HepG2 (cell line): ENCODE measurements around the gene ATRN. TPM values are rescaled to one million over a fixed set of nuclear protein-coding genes. Genes with fewer than 3 reads are reported as not detected.

ENCODE experiments used
- BHLHE40 ChIP-seq: IDR thresholded peaks from 2 replicates; pipeline ENCODE4 v1.6.1; 2011; ENCODE audit warnings: low read length, improper control_type of control experiment
- CSRNP1 ChIP-seq: sonication (generic); formaldehyde crosslinking; IDR thresholded peaks from 2 replicates; pipeline ENCODE4 v1.8.1; 2023; ENCODE audit warnings: mild to moderate bottlenecking, missing genetic modification reagents
- GATAD1 ChIP-seq: IDR thresholded peaks from 2 replicates; pipeline ENCODE4 v1.6.1; 2016; ENCODE audit warnings: missing genetic modification reagents, missing compliant biosample characterization
- GFI1 ChIP-seq: sonication (generic); formaldehyde crosslinking; IDR thresholded peaks from 2 replicates; pipeline ENCODE4 v1.5.0; 2020; ENCODE audit warnings: missing genetic modification reagents, mild to moderate bottlenecking, borderline replicate concordance
- KIAA2018 ChIP-seq: sonication (generic); formaldehyde crosslinking; IDR thresholded peaks from 2 replicates; pipeline ENCODE4 v1.5.0; 2020; ENCODE audit warnings: mild to moderate bottlenecking, missing genetic modification reagents, borderline replicate concordance
- LCORL ChIP-seq, 2 experiments: fragments of 450-650 bp in 1 of 2; sonication (generic) in 1 of 2; formaldehyde crosslinking in 1 of 2; IDR thresholded peaks; 2 replicates each; pipeline versions ENCODE4 v1.5.0 to v1.6.1; 2017 to 2020; ENCODE audit warnings: antibody characterized with exemption in 1 of 2, missing genetic modification reagents in 1 of 2
- MIER3 ChIP-seq: IDR thresholded peaks from 2 replicates; pipeline ENCODE4 v1.6.1; 2016; ENCODE audit warnings: missing compliant biosample characterization, borderline replicate concordance
- NFE2L1 ChIP-seq: sonication (generic); formaldehyde crosslinking; IDR thresholded peaks from 2 replicates; pipeline ENCODE4 v1.4.0; 2020; ENCODE audit warnings: missing genetic modification reagents, mild to moderate bottlenecking, borderline replicate concordance
- NFIC ChIP-seq: IDR thresholded peaks from 2 replicates; pipeline ENCODE4 v1.6.1; 2012; ENCODE audit warnings: mild to moderate bottlenecking, low read length, inconsistent platforms
- REPIN1 ChIP-seq: sonication (generic); formaldehyde crosslinking; IDR thresholded peaks from 2 replicates; pipeline ENCODE4 v1.8.0; 2022; ENCODE audit warnings: missing genetic modification reagents, low read depth, mild to moderate bottlenecking, borderline replicate concordance
- SOX6 ChIP-seq, 2 experiments: fragments of 450-650 bp in 1 of 2; sonication (generic) in 1 of 2; formaldehyde crosslinking in 1 of 2; IDR thresholded peaks; 2 replicates each; pipeline versions ENCODE4 v1.4.0 to v1.6.1; 2017 to 2020; ENCODE audit warnings: antibody characterized with exemption in 1 of 2, mild to moderate bottlenecking in 1 of 2, missing genetic modification reagents in 1 of 2
- SRF ChIP-seq: IDR thresholded peaks from 2 replicates; pipeline ENCODE4 v1.6.1; 2011; ENCODE audit warnings: mild to moderate bottlenecking, low read depth, low read length, moderate library complexity
- ZGPAT ChIP-seq: IDR thresholded peaks from 2 replicates; pipeline ENCODE4 v1.6.1; 2016; ENCODE audit warnings: mild to moderate bottlenecking
- ZNF24 ChIP-seq: fragments of 450-650 bp; IDR thresholded peaks from 2 replicates; pipeline ENCODE4 v1.6.1; 2017; ENCODE audit warnings: antibody characterized with exemption, mild to moderate bottlenecking
- ZSCAN31 ChIP-seq: sonication (generic); formaldehyde crosslinking; IDR thresholded peaks from 2 replicates; pipeline ENCODE4 v1.5.0; 2020; ENCODE audit warnings: low read depth, mild to moderate bottlenecking, missing genetic modification reagents
- polyA plus RNA-seq, 8 experiments: library from polyadenylated mRNA; depleted of rRNA in 3 of 8; stranded (reverse) in 7 of 8; unstranded in 1 of 8; fragments of >200 nt; fragmentation: Illumina TruSeq in 4 of 8; extraction: Trizol in 4 of 8; gene quantifications; 2 replicates each; pipeline versions ENCODE4 v1.2.1 to v1.2.3, GENCODE V29; 2011 to 2016; ENCODE audit warnings: low read depth in 4 of 8, missing spikeins in 1 of 8, mixed read lengths in 1 of 8; ENCODE audit not compliant: insufficient read depth in 1 of 8
- total RNA-seq, 5 experiments: library from RNA; depleted of rRNA; stranded (reverse); fragments of >200 nt; fragmentation: Illumina TruSeq; extraction: Trizol; gene quantifications; 2 replicates each; pipeline ENCODE4 v1.2.3, GENCODE V29; 2016; ENCODE audit warnings: low read depth in 1 of 5

The ATRN gene
- total and polyA plus RNA-seq, 2 of the 13 experiments (the other 11 are each of a cell fraction or from before 2014, with no cell fraction given): 44.2 to 81.1 TPM

GRCh38 chr20:3658716-3659491 is 188.1 kb downstream of the ATRN start (continued):
- peak; percentile 90; the same call in 1 of the 2 replicates for TF ChIP-seq CSRNP1 (CRISPR knock-in tag)
- no peak for TF ChIP-seq LCORL (IDR thresholded peaks at IDR 0.05)
- peak; percentile 90 for TF ChIP-seq LCORL (CRISPR knock-in tag; IDR thresholded peaks at IDR 0.05)
- peak; percentile 53 for TF ChIP-seq GATAD1
- TF ChIP-seq SRF: no peak
- no peak for TF ChIP-seq NFIC
- TF ChIP-seq GFI1: peak; percentile 68; the same call in 1 of the 2 replicates
- TF ChIP-seq BHLHE40: 0 out of 2 replicates have a peak, but pooled peaks have one; percentile 34
- TF ChIP-seq REPIN1 (CRISPR knock-in tag): peak; percentile 76
- TF ChIP-seq MIER3: peak; percentile 37; the same call in 1 of the 2 replicates
- TF ChIP-seq NFE2L1 (CRISPR knock-in tag): no peak
- peak; percentile 39; the same call in 1 of the 2 replicates for TF ChIP-seq ZSCAN31
- peak; percentile 51; the same call in 1 of the 2 replicates for TF ChIP-seq ZGPAT (CRISPR knock-in tag)
- no peak for TF ChIP-seq ZNF24
- no peak for TF ChIP-seq KIAA2018 (CRISPR knock-in tag)
- TF ChIP-seq SOX6 (IDR thresholded peaks at IDR 0.05): no peak
- peak; percentile 61; the same call in 1 of the 2 replicates for TF ChIP-seq SOX6 (CRISPR knock-in tag; IDR thresholded peaks at IDR 0.05)
